Measurements from ENCODE around the gene CXCR1. TPM values are rescaled to one million over a fixed set of nuclear protein-coding genes. Genes with fewer than 3 reads are reported as not detected.
"Not testable (repeated sequence)": the region's sequence is repeated elsewhere in the genome, so short reads cannot be mapped to it uniquely, and the experiment has no call there.

CXCR1 gene
- polyA plus RNA-seq, 3 donors, result 0.09 to 7.9 (median 6.6) TPM

DNA sequence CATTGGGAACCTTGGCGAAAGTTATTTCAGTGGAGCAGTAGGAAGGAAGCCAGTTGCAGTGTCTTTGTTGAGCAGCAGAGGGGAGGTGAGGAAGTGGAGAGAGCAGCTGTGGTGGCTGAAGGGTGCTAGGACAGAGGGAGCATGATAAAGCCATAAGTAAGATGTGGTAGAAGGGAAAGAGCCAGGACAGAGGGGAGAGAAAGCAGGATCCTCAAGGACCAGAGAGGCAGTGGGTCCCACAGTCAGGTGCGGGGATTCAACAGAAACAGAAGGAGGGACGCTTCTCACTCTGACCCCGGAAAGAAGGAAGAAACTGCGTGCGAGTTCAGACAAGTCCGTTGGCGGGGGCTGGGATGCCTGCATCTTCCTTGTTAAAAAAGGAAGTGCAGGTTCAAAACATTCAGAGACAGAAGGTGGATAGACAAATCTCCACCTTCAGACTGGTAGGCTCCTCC, 41.1 kb downstream of the CXCR1 start, which contains the start of gene CXCR2:
Gene CXCR2, plus strand, starts transcription at position 403 of the 455 bp plus-strand sequence. CDS start 8,774 bp downstream, outside the sequence.
- H3K27ac ChIP-seq (ENCODE audit: low read depth, low read length), result no peak within 1 kb of the TSS
- WGBS, 3 donors, result 33 to 78% (median 37%) methylated on average over 8 of the region's 8 CpGs

DNA sequence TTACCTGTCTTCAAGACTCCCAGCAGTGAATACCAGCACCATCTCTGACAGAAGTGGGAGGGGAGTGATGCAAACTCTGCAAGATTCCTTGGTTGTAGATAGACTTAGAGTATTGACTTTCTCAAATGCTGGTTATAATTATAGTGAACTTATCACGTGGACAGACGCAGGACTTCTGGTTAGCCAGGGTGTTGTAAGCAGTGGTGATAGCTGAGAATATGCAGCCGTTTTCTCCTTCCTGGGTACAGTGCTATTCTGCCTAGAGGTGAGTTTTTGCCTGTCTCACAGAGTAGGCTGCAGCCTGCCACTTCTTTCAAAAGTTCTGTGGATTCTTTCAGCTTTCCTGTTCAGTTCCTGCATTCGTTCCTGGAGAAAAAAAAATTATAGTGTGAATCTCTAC, 41.7 kb downstream of the CXCR1 start:
- WGBS, 3 donors, result 24 to 33% (median 29%) methylated on average over 4 of the region's 4 CpGs
- no peak overlapping the region for H3K27ac ChIP-seq (ENCODE audit: low read depth, low read length)

DNA sequence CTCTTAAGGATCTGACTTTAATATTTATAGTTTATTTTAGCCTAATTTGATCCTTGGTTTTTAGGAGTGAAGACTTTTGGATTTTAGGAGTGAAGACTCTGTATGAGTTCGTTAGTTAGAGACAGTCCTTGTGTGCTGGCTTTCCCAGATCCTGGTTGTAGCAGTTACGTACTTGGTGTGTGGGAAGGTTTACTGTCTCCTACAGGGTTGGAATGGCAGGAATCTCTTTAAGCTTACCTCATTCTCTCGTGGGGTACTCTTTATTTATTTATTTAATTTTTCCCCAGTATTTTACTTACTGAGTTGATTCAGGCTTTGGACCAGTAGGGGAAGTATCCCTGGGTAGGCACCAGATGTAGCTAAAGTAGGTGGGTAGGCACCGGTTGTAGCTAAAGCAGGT, 42.8 kb downstream of the CXCR1 start:
- H3K27ac ChIP-seq (ENCODE audit: low read depth, low read length), result no peak overlapping the region
- WGBS, 3 donors, result 73 to 86% (median 81%) methylated on average over 4 of the region's 4 CpGs

DNA sequence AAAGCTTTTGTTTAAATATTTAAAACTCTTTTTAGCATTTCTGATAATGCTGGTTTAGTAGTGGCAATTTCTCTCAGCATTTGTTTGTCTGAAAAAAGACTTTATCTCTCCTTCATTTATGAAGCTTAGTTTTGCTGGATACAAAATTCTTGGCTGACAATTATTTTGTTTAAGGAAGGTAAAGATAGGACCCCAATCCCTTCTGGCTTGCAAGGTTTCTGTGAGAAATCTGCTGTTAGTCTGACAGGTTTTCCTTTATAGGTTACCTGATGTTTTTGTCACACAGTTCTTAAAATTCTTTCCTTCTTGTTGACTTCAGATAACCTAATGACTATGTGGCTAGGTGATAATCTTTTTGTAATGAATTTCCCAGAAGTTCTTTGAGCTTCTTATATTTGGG, 44.5 kb downstream of the CXCR1 start:
- not testable (repeated sequence) for H3K27ac ChIP-seq (ENCODE audit: low read depth, low read length)

DNA sequence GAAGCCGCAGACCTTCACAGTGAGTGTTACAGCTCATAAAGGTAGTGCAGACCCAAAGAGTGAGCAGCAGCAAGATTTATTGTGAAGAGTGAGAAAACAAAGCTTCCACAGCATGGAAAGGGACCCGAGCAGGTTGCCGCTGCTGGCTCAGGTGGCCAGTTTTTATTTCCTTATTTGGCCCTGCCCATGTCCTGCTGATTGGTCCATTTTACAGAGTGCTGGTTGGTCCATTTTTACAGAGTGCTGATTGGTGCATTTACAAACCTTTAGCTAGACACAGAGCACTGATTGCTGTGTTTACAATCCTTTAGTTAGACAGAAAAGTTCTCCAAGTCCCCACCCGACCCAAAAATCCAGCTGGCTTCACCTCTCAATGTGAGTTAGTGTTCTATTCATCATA, 45.0 kb downstream of the CXCR1 start:
- not testable (repeated sequence) for H3K27ac ChIP-seq (ENCODE audit: low read depth, low read length)
- WGBS, 3 donors, result 75 to 85% (median 84%) methylated on average over 4 of the region's 4 CpGs

Other genes starting within 250 kb of the CXCR1 start
- gene TNS1, start 164.0 kb downstream of the CXCR1 start, polyA plus RNA-seq, result 100 to 1,000 TPM in 2 of 3 donors, 10 to 100 TPM in 1; 39.8 to 245 (median 171) TPM
- gene RUFY4, start 97.7 kb downstream of the CXCR1 start, polyA plus RNA-seq, result under 1 TPM in 2 of 3 donors, not detected in 1; 0.07 to 0.40 TPM
- 10 to 100 TPM in 1 of 3 donors, 1 to 10 TPM in 1, under 1 TPM in 1; 0.20 to 10.8 (median 8.1) TPM for gene CXCR2, start 40.9 kb downstream of the CXCR1 start, polyA plus RNA-seq
- 100 to 1,000 TPM in 2 of 3 donors, 10 to 100 TPM in 1; 65.3 to 309 (median 256) TPM for gene ARPC2, start 50.2 kb upstream of the CXCR1 start, polyA plus RNA-seq
- gene GPBAR1, start 94.1 kb upstream of the CXCR1 start, polyA plus RNA-seq, result 10 to 100 TPM in 2 of 3 donors, 1 to 10 TPM in 1; 1.9 to 75.3 (median 29.4) TPM
- 100 to 1,000 TPM in 2 of 3 donors, 10 to 100 TPM in 1; 64.6 to 142 (median 105) TPM for gene AAMP, start 103.2 kb upstream of the CXCR1 start, polyA plus RNA-seq
- gene PNKD, start 103.6 kb upstream of the CXCR1 start, polyA plus RNA-seq, result 100 to 1,000 TPM in 1 of 3 donors, 10 to 100 TPM in 2; 45.0 to 113 (median 80.3) TPM
- 100 to 1,000 TPM; 127 to 507 (median 227) TPM for gene TMBIM1, start 125.5 kb upstream of the CXCR1 start, polyA plus RNA-seq
- gene CATIP, start 189.9 kb upstream of the CXCR1 start, polyA plus RNA-seq, result under 1 TPM in 2 of 3 donors, not detected in 1; 0.10 to 0.67 TPM
- gene SLC11A1, start 215.3 kb upstream of the CXCR1 start, polyA plus RNA-seq, result 10 to 100 TPM in 1 of 3 donors, 1 to 10 TPM in 2; 5.6 to 59.0 (median 7.0) TPM
- gene CTDSP1, start 232.9 kb upstream of the CXCR1 start, polyA plus RNA-seq, result 100 to 1,000 TPM in 2 of 3 donors, 10 to 100 TPM in 1; 72.0 to 134 (median 132) TPM

Measured in adipose tissue (tissue), 3 donors.